Panc1 (cell line): ENCODE measurements around the gene EMILIN3.

Experiments used
- POLR2AphosphoS5 ChIP-seq: IDR thresholded peaks from 2 replicates; pipeline ENCODE4 v1.6.1; 2012; ENCODE audit warnings: mild to moderate bottlenecking, low read depth, low read length, moderate library complexity
- REST ChIP-seq, 2 experiments: IDR thresholded peaks; 2 replicates each; pipeline ENCODE4 v1.6.1; 2011 to 2012; ENCODE audit warnings: low read depth in 2 of 2, control low read depth in 1 of 2, low read length in 1 of 2, mild to moderate bottlenecking in 1 of 2, moderate library complexity in 1 of 2; ENCODE audit not compliant: insufficient read depth in 1 of 2
- SIN3A ChIP-seq: IDR thresholded peaks from 2 replicates; pipeline ENCODE4 v1.6.1; 2012; ENCODE audit warnings: low read depth, mild to moderate bottlenecking, low read length, moderate library complexity, borderline replicate concordance; ENCODE audit not compliant: insufficient read depth
- TCF7L2 ChIP-seq: IDR thresholded peaks from 2 replicates; pipeline ENCODE4 v1.6.1; 2011; ENCODE audit warnings: mild to moderate bottlenecking, low read depth, low read length, inconsistent platforms
- TF ChIP-seq, protein P1 (sequence below): fragments of 450-650 bp; IDR thresholded peaks from 2 replicates; pipeline ENCODE4 v1.5.1; 2017; ENCODE audit warnings: mild to moderate bottlenecking

DNA sequence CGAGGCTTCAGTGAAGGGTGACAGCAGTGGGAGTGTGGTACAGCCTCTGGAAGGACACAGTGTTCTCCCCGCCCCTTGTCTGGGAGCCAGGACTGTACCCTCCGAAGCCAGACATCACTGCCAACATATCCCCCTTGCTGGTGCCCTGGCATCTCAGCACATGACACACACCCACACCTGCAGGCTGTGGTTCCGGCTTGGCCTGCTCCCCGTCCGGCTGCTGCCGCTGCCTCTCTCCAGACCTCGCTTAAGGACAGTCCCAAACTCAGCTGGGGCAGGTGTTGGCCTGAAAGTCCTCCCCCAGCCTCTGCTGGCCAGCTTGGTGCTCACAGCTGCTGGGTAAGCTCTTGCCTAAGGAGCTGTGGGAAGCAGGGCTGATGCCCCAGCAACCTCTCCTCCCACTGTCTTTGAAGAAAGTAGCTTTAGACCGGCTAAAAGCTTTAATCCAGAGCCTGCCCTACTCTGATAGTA, 7.0 kb downstream of the EMILIN3 start:
- TF ChIP-seq, protein P1, sequence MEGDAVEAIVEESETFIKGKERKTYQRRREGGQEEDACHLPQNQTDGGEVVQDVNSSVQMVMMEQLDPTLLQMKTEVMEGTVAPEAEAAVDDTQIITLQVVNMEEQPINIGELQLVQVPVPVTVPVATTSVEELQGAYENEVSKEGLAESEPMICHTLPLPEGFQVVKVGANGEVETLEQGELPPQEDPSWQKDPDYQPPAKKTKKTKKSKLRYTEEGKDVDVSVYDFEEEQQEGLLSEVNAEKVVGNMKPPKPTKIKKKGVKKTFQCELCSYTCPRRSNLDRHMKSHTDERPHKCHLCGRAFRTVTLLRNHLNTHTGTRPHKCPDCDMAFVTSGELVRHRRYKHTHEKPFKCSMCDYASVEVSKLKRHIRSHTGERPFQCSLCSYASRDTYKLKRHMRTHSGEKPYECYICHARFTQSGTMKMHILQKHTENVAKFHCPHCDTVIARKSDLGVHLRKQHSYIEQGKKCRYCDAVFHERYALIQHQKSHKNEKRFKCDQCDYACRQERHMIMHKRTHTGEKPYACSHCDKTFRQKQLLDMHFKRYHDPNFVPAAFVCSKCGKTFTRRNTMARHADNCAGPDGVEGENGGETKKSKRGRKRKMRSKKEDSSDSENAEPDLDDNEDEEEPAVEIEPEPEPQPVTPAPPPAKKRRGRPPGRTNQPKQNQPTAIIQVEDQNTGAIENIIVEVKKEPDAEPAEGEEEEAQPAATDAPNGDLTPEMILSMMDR, result no peak
- TF ChIP-seq SIN3A, result no peak
- no peak for TF ChIP-seq POLR2AphosphoS5
- no peak for TF ChIP-seq TCF7L2
- no peak for TF ChIP-seq REST (IDR thresholded peaks at IDR 0.05; ENCODE audit: insufficient read depth in 1 of 2, low read depth in 2 of 2, low read length in 1 of 2)
